WTC11 (cell line): Measurements from ENCODE around the gene BRINP1. TPM values are rescaled to one million over a fixed set of nuclear protein-coding genes. Genes with fewer than 3 reads are reported as not detected.

ENCODE experiments used
- ATAC-seq: fragments of 200-7000 bp; cut with Tn5 transposase; 2 replicates; pipeline ENCODE4 v1.10.0; 2021; ENCODE audit warnings: mild to moderate bottlenecking, moderate library complexity
- CTCF ChIA-PET: fragments of 300-600 bp; sonication (Branson Sonifier 250); formaldehyde crosslinking; loops from one replicate; lab custom pipeline; 2021; ENCODE audit warnings: antibody characterized with exemption; lab: Charles Lee
- POLR2A ChIA-PET: fragments of 350-600 bp; sonication (Branson Sonifier 250); formaldehyde crosslinking; loops from one replicate; lab custom pipeline; 2021; ENCODE audit warnings: antibody characterized with exemption; lab: Charles Lee
- DNase-seq: peaks from one replicate; pipeline ENCODE4 v3.0.0; 2021; ENCODE audit warnings: low spot score
- H3K27ac Mint-ChIP-seq: 2 replicates; pipeline ENCODE4 v1.8.0; 2021; ENCODE audit warnings: mixed read lengths
- H3K27me3 Mint-ChIP-seq: 2 replicates; pipeline ENCODE4 v1.8.0; 2021; ENCODE audit warnings: low read depth, mild to moderate bottlenecking, moderate library complexity, mixed read lengths
- H3K36me3 Mint-ChIP-seq: 2 replicates; pipeline ENCODE4 v1.8.0; 2021; ENCODE audit warnings: mixed read lengths
- H3K4me1 Mint-ChIP-seq: 2 replicates; pipeline ENCODE4 v1.8.0; 2022; ENCODE audit warnings: mixed read lengths
- H3K4me3 Mint-ChIP-seq: 2 replicates; pipeline ENCODE4 v1.8.0; 2021; ENCODE audit warnings: mild to moderate bottlenecking, moderate library complexity, mixed read lengths
- H3K9me3 Mint-ChIP-seq: 2 replicates; pipeline ENCODE4 v1.8.0; 2021; ENCODE audit warnings: mixed read lengths
- CREB1 ChIP-seq: sonication (generic); formaldehyde crosslinking; IDR thresholded peaks from 2 replicates; pipeline ENCODE4 v1.8.0; 2023; ENCODE audit warnings: mild to moderate bottlenecking, missing genetic modification reagents
- E2F1 ChIP-seq: sonication (generic); formaldehyde crosslinking; IDR thresholded peaks from 2 replicates; pipeline ENCODE4 v1.8.0; 2022; ENCODE audit warnings: mild to moderate bottlenecking, missing genetic modification reagents
- E2F4 ChIP-seq: sonication (generic); formaldehyde crosslinking; IDR thresholded peaks from 2 replicates; pipeline ENCODE4 v1.8.1; 2022; ENCODE audit warnings: low read depth, mild to moderate bottlenecking, moderate library complexity, missing genetic modification reagents, borderline replicate concordance
- E2F5 ChIP-seq: sonication (generic); formaldehyde crosslinking; IDR thresholded peaks from 2 replicates; pipeline ENCODE4 v1.8.1; 2022; ENCODE audit warnings: mild to moderate bottlenecking, moderate library complexity, missing genetic modification reagents
- JAZF1 ChIP-seq: fragments of 250-450 bp; sonication (Bioruptor Pico); IDR thresholded peaks from 2 replicates; pipeline ENCODE4 v1.9.0; 2021; ENCODE audit warnings: moderate library complexity, mild to moderate bottlenecking, inconsistent platforms
- MLX ChIP-seq: sonication (generic); formaldehyde crosslinking; IDR thresholded peaks from 2 replicates; pipeline ENCODE4 v1.8.1; 2023; ENCODE audit warnings: mild to moderate bottlenecking, missing genetic modification reagents, moderate library complexity
- MXD4 ChIP-seq: fragments of 250-450 bp; sonication (Bioruptor Pico); IDR thresholded peaks from 2 replicates; pipeline ENCODE4 v1.8.0; 2021; ENCODE audit warnings: mild to moderate bottlenecking, moderate library complexity, borderline replicate concordance
- NFATC4 ChIP-seq: fragments of 250-450 bp; sonication (Bioruptor Pico); IDR thresholded peaks from 2 replicates; pipeline ENCODE4 v1.9.0; 2021; ENCODE audit warnings: mild to moderate bottlenecking
- PREB ChIP-seq: sonication (generic); formaldehyde crosslinking; IDR thresholded peaks from 2 replicates; pipeline ENCODE4 v1.8.1; 2022; ENCODE audit warnings: mild to moderate bottlenecking, missing genetic modification reagents, moderate library complexity, borderline replicate concordance
- SOX15 ChIP-seq: fragments of 250-450 bp; sonication (Bioruptor Pico); IDR thresholded peaks from 2 replicates; pipeline ENCODE4 v1.9.0; 2021; ENCODE audit warnings: mild to moderate bottlenecking
- TEAD1 ChIP-seq: sonication (generic); formaldehyde crosslinking; IDR thresholded peaks from 2 replicates; pipeline ENCODE4 v1.8.0; 2022; ENCODE audit warnings: mild to moderate bottlenecking, missing genetic modification reagents
- ZBTB43 ChIP-seq: sonication (generic); formaldehyde crosslinking; IDR thresholded peaks from 2 replicates; pipeline ENCODE4 v1.8.1; 2023; ENCODE audit warnings: mild to moderate bottlenecking, missing genetic modification reagents
- ZNF281 ChIP-seq: sonication (generic); formaldehyde crosslinking; IDR thresholded peaks from 2 replicates; pipeline ENCODE4 v1.8.0; 2023; ENCODE audit warnings: mild to moderate bottlenecking, missing genetic modification reagents
- ZNF317 ChIP-seq: sonication (generic); formaldehyde crosslinking; IDR thresholded peaks from 2 replicates; pipeline ENCODE4 v1.8.1; 2023; ENCODE audit warnings: low read depth, mild to moderate bottlenecking, moderate library complexity, missing genetic modification reagents, borderline replicate concordance
- ZNF423 ChIP-seq: fragments of 250-450 bp; sonication (Bioruptor Pico); IDR thresholded peaks from 2 replicates; pipeline ENCODE4 v2.1.2; 2022; ENCODE audit warnings: mild to moderate bottlenecking, moderate library complexity
- total RNA-seq: library from RNA; stranded (reverse); gene quantifications from 3 replicates; pipeline ENCODE4 v1.2.3, GENCODE V29; 2021

BRINP1 gene
- total RNA-seq, 1 experiment from 2014 or later = 19.5 TPM

GRCh38 chr9:119255116-119255515 lies 114.1 kb downstream of the BRINP1 start (continued):
- TF ChIP-seq E2F4 (no peak), NFATC4 (CRISPR knock-in tag) (no peak), MXD4 (CRISPR knock-in tag) (no peak), TEAD1 (CRISPR knock-in tag) (no peak), E2F1 (CRISPR knock-in tag) (no peak), PREB (CRISPR knock-in tag) (no peak), MLX (no peak), ZNF317 (CRISPR knock-in tag) (no peak), E2F5 (CRISPR knock-in tag) (no peak), CREB1 (no peak), ZBTB43 (CRISPR knock-in tag) (no peak), ZNF281 (CRISPR knock-in tag) (no peak)

GRCh38 chr9:119252671-119253299 lies 116.5 kb downstream of the BRINP1 start:
- DNase-seq (no peak), ATAC-seq (peak; percentile 51)
- H3K4me1 Mint-ChIP-seq = peaks cover 20% of the 10 kb centered on the region
- no peak overlapping the region for H3K4me3 Mint-ChIP-seq
- ChIA-PET CTCF (no interaction called here), POLR2A (no interaction called here)
- TF ChIP-seq SOX15 (CRISPR knock-in tag) (no peak), JAZF1 (CRISPR knock-in tag) (no peak), ZNF423 (CRISPR knock-in tag) (no peak)
- 0 out of 2 replicates have a peak, but pooled peaks cover 4% of the 10 kb centered on the region for H3K36me3 Mint-ChIP-seq
- no peaks in the 10 kb centered on the region for H3K27me3 Mint-ChIP-seq
- H3K27ac Mint-ChIP-seq = no peak overlapping the region
- H3K9me3 Mint-ChIP-seq = no peaks in the 10 kb centered on the region
